RWPE1 (cell line): Measurements from ENCODE around the gene FASTKD3.
A peak's percentile ranks its signal among the peaks of the same experiment; 100 is the strongest.

Experiments
- CTCF ChIA-PET: fragments of 350-600 bp; sonication (Branson Sonifier 250); formaldehyde crosslinking; extraction: SDS; loops from one replicate; lab custom pipeline; 2021; lab: Yijun Ruan, JAX
- POLR2A ChIA-PET: fragments of 400-600 bp; formaldehyde crosslinking; extraction: SDS; loops from one replicate; lab custom pipeline; 2020; ENCODE audit warnings: antibody characterized with exemption; ENCODE audit not compliant: low non-redundant PET; lab: Yijun Ruan, JAX
- DNase-seq: peaks from one replicate; pipeline ENCODE4 v3.0.0; 2012; ENCODE audit warnings: low spot score
- H3K27ac ChIP-seq: fragments of 450-650 bp; 2 replicates; pipeline ENCODE4 v1.5.1; 2017
- CTCF ChIP-seq: fragments of 450-650 bp; conservative IDR thresholded peaks from 2 replicates; pipeline ENCODE4 v1.5.1; 2017; ENCODE audit warnings: low read depth, mild to moderate bottlenecking

The FASTKD3 gene

DNA sequence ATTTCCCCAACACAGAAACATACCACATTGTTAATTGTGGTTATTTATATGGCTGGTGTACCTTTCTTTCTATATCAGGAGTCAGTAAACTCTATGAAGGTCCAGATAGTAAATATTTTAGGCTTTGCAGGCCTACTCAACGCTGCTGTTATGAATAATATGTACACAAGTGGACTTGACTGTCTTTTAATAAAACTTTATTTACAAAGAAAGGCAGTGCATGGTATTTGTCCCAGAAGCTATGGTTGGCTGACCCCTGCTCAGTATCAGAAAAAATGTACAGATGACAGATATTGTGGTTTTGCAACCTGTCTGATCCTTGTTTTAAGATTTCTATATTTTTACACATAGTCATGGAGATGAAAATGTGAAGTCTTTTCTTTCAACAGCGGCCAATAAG lies 5.8 kb upstream of the FASTKD3 start:
- no peak for DNase-seq
- CTCF ChIA-PET, result interaction anchor here (0.7 to 1.1 kb wide), 4 partner anchors 12 to 79 kb away, joined by 3 to 6 read pairs (median 4); no protein-coding TSS in a partner anchor
- H3K27ac ChIP-seq, result no peak overlapping the region
- no peak for TF ChIP-seq CTCF
- POLR2A ChIA-PET, result no interaction called here

DNA sequence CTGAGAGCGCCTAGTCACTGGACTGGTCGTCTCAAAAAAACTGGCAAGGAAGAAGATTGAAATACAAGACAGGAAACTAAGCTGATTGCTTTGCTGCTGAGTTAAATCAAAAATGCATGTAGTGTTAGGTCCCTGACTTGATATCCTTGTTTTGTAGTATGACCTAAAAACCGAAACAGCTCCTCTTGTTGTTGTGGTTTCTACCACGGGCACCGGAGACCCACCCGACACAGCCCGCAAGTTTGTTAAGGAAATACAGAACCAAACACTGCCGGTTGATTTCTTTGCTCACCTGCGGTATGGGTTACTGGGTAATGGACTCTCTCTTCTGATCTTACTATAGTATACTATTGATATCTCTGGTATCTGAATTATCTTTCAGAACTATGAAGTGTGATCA lies 4.4 kb upstream of the FASTKD3 start:
- no peak overlapping the region for H3K27ac ChIP-seq
- ChIA-PET POLR2A (no interaction called here), CTCF (interaction anchor here (0.9 to 1.7 kb wide), 2 partner anchors 8 to 14 kb away, joined by 3 to 5 read pairs; no protein-coding TSS in a partner anchor)
- no peak for DNase-seq
- no peak for TF ChIP-seq CTCF

GRCh38 chr5:7872517-7873130 lies 3.8 kb upstream of the FASTKD3 start:
- POLR2A ChIA-PET, result no interaction called here

GRCh38 chr5:7871653-7872052 lies 2.8 kb upstream of the FASTKD3 start:
- TF ChIP-seq CTCF, result no peak
- CTCF ChIA-PET, result interaction anchor here (1.7 kb wide), 1 partner anchor 15 kb away, joined by 5 read pairs; no protein-coding TSS in a partner anchor
- POLR2A ChIA-PET, result no interaction called here
- no peak for DNase-seq
- no peak overlapping the region for H3K27ac ChIP-seq

More at GRCh38 chr5:7872517-7873130, 3.8 kb upstream of the FASTKD3 start:
- TF ChIP-seq CTCF, result no peak
- DNase-seq, result no peak
- CTCF ChIA-PET, result interaction anchor here (0.6 to 1.7 kb wide), 3 partner anchors 9 to 1070 kb away, joined by 3 to 5 read pairs (median 3); no protein-coding TSS in a partner anchor
- H3K27ac ChIP-seq, result no peak overlapping the region

GRCh38 chr5:7869474-7870136 lies 774 bp upstream of the FASTKD3 start:
- no peak for TF ChIP-seq CTCF
- POLR2A ChIA-PET, result no interaction called here
- CTCF ChIA-PET, result interaction anchor here (1.4 kb wide), 1 partner anchor 18 kb away, joined by 4 read pairs; no protein-coding TSS in a partner anchor
- H3K27ac ChIP-seq, result peak overlapping the region; percentile 75
- peak; percentile 36 for DNase-seq

DNA sequence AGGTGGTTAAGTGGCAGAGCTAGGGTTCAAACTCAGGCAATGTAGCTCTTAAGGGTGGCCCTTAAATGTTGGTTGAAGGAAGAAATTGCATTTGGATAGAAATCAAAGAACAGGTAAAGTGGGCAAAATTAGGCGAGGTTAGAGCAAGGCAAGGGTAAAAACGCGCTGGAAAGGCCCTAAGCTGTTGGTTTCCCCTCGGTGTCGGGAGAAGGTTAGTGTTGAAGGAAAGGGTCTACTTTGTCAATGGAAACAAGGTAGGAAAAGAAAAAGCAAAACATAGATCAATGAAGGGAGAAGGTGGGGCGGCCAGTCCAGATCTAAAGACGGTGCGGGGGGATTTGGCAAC lies 431 bp downstream of the FASTKD3 start:
- CTCF ChIA-PET, result no interaction called here
- H3K27ac ChIP-seq, result peak overlapping the region; percentile 75
- POLR2A ChIA-PET, result interaction anchor here (0.6 kb wide), 1 partner anchor 11 kb away, joined by 3 read pairs; no protein-coding TSS in a partner anchor
- DNase-seq, result no peak
- no peak for TF ChIP-seq CTCF
